ENCODE measurements around the gene GNAI1. TPM values are rescaled to one million over a fixed set of nuclear protein-coding genes. Genes with fewer than 3 reads are reported as not detected.

Gene GNAI1
- total and polyA plus RNA-seq, 10 of the 15 experiments (the other 5 are each of a cell fraction or from before 2014, with no cell fraction given): not detected

- H3K79me2 ChIP-seq (ENCODE audit: control insufficient read depth, insufficient read depth, low read length): no peaks in the 10 kb centered on the region
- no peak for FAIRE-seq
- BruUV-seq (replicated peaks): no TSS peak
Observed at GRCh38 chr7:80172387-80172786, 37.8 kb downstream of the GNAI1 start.

GRCh38 chr7:80175744-80176143 is 41.1 kb downstream of the GNAI1 start:
- ChIA-PET RAD21 (ENCODE audit: unreplicated experiment) (no interaction called here), POLR2A (no interaction called here), SMC1A (ENCODE audit: uncharacterized antibody, unreplicated experiment) (no interaction called here), CTCF (no interaction called here)
- WGBS (ENCODE audit: insufficient coverage, insufficient replicate concordance, low lambda C conversion rate, missing lambda C conversion rate): 0% methylated on average over 1 of the region's 1 CpG
- Histone ChIP-seq H3K4me3 (no peak overlapping the region), H2AFZ (ENCODE audit: control insufficient read depth, low read depth, low read length) (no peak overlapping the region), H3K27me3 (replicated peaks in 1 of 2; ENCODE audit: control insufficient read depth in 2 of 2, insufficient read depth in 2 of 2, low read length in 1 of 2) (no peaks in the 10 kb centered on the region), H3K36me3 (ENCODE audit: control insufficient read depth in 2 of 2, insufficient read depth in 2 of 2, low read length in 1 of 2) (no peaks in the 10 kb centered on the region), H3K4me2 (ENCODE audit: control insufficient read depth, insufficient read depth) (no peak overlapping the region), H3K79me2 (ENCODE audit: control insufficient read depth, insufficient read depth, low read length) (no peaks in the 10 kb centered on the region), H4K20me1 (ENCODE audit: control insufficient read depth, insufficient read depth) (no peaks in the 10 kb centered on the region), H3K9me3 (replicated peaks; ENCODE audit: control insufficient read depth, insufficient read depth, low read length) (no peaks in the 10 kb centered on the region), H3K9ac (ENCODE audit: control insufficient read depth, insufficient read depth, low read length) (no peak overlapping the region), H3K27ac (ENCODE audit: control insufficient read depth, insufficient read depth) (no peak overlapping the region), H3K4me1 (ENCODE audit: control insufficient read depth, insufficient read depth, low read length) (no peaks in the 10 kb centered on the region)
- no TSS peak for BruUV-seq (replicated peaks)
- intact Hi-C loops (cut with micrococcal nuclease; ENCODE audit: unreplicated experiment): no loop called here
- ATAC-seq (no peak), FAIRE-seq (no peak), DNase-seq (ENCODE audit: low read depth, low spot score) (no peak)
- in situ Hi-C loops (cut with MboI): no loop called here
- TF ChIP-seq ZBTB4 (CRISPR knock-in tag; IDR thresholded peaks at IDR 0.05) (no peak), TCF7 (IDR thresholded peaks at IDR 0.05; ENCODE audit: borderline replicate concordance) (peak; percentile 81), SMC3 (IDR thresholded peaks at IDR 0.05; ENCODE audit: borderline replicate concordance, low read length) (no peak), NR2C2 (IDR thresholded peaks at IDR 0.05; ENCODE audit: borderline replicate concordance, control insufficient read depth, insufficient read length, low read depth) (no peak), E2F8 (IDR thresholded peaks at IDR 0.05; ENCODE audit: low read depth, partially characterized antibody) (no peak), ETV6 (conservative IDR thresholded peaks at IDR 0.05 in 1 of 2, IDR thresholded peaks at IDR 0.05 in 1 of 2; ENCODE audit: borderline replicate concordance in 1 of 2, low read depth in 1 of 2) (peak in 1 of 2 experiments; percentile 32; a peak in 1 of 4 replicates)

More at GRCh38 chr7:80172387-80172786, 37.8 kb downstream of the GNAI1 start:
- Histone ChIP-seq H3K9ac (ENCODE audit: control insufficient read depth, insufficient read depth, low read length) (no peak overlapping the region), H2AFZ (ENCODE audit: control insufficient read depth, low read depth, low read length) (no peak overlapping the region), H3K4me3 (no peak overlapping the region), H4K20me1 (ENCODE audit: control insufficient read depth, insufficient read depth) (no peaks in the 10 kb centered on the region), H3K27me3 (replicated peaks in 1 of 2; ENCODE audit: control insufficient read depth in 2 of 2, insufficient read depth in 2 of 2, low read length in 1 of 2) (no peaks in the 10 kb centered on the region), H3K27ac (ENCODE audit: control insufficient read depth, insufficient read depth) (no peak overlapping the region), H3K9me3 (replicated peaks; ENCODE audit: control insufficient read depth, insufficient read depth, low read length) (no peaks in the 10 kb centered on the region), H3K4me2 (ENCODE audit: control insufficient read depth, insufficient read depth) (no peak overlapping the region), H3K4me1 (ENCODE audit: control insufficient read depth, insufficient read depth, low read length) (no peaks in the 10 kb centered on the region), H3K36me3 (ENCODE audit: control insufficient read depth in 2 of 2, insufficient read depth in 2 of 2, low read length in 1 of 2) (no peaks in the 10 kb centered on the region)
- WGBS (ENCODE audit: insufficient coverage, insufficient replicate concordance, low lambda C conversion rate, missing lambda C conversion rate): 42% methylated on average over 4 of the region's 4 CpGs
- no peak for TF ChIP-seq EED (IDR thresholded peaks at IDR 0.05; ENCODE audit: low read depth)
- TF ChIP-seq CHD2 (IDR thresholded peaks at IDR 0.05; ENCODE audit: borderline replicate concordance, low read depth, low read length): no peak
- TF ChIP-seq PBX3 (IDR thresholded peaks at IDR 0.05; ENCODE audit: insufficient replicate concordance, low read depth, low read length): no peak
- no peak for TF ChIP-seq BCL11A (IDR thresholded peaks at IDR 0.05; ENCODE audit: low read depth, low read length)
- TF ChIP-seq HDGF (IDR thresholded peaks at IDR 0.05): no peak
- DNase-seq (ENCODE audit: low read depth, low spot score): no peak
- intact Hi-C loops (cut with micrococcal nuclease; ENCODE audit: unreplicated experiment) (no loop called here), in situ Hi-C loops (cut with MboI) (no loop called here)
- SMC1A ChIA-PET (ENCODE audit: uncharacterized antibody, unreplicated experiment): no interaction called here
- POLR2A ChIA-PET: no interaction called here
- RAD21 ChIA-PET (ENCODE audit: unreplicated experiment): no interaction called here
- ATAC-seq: no peak
- CTCF ChIA-PET: no interaction called here

Measured in GM12878 (cell line).